NOMO-1 treated with dmso at 0.1 percent for 144 hours (cell line): ENCODE measurements around the gene SEMA4D.
"Not testable (repeated sequence)": the region's sequence is repeated elsewhere in the genome, so short reads cannot be mapped to it uniquely, and the experiment has no call there.

ENCODE experiments used
- DNase-seq: peaks from one replicate; lab custom pipeline; 2025; ENCODE audit not compliant: unreplicated experiment; lab: John Stamatoyannopoulos, UW

The SEMA4D gene

DNA sequence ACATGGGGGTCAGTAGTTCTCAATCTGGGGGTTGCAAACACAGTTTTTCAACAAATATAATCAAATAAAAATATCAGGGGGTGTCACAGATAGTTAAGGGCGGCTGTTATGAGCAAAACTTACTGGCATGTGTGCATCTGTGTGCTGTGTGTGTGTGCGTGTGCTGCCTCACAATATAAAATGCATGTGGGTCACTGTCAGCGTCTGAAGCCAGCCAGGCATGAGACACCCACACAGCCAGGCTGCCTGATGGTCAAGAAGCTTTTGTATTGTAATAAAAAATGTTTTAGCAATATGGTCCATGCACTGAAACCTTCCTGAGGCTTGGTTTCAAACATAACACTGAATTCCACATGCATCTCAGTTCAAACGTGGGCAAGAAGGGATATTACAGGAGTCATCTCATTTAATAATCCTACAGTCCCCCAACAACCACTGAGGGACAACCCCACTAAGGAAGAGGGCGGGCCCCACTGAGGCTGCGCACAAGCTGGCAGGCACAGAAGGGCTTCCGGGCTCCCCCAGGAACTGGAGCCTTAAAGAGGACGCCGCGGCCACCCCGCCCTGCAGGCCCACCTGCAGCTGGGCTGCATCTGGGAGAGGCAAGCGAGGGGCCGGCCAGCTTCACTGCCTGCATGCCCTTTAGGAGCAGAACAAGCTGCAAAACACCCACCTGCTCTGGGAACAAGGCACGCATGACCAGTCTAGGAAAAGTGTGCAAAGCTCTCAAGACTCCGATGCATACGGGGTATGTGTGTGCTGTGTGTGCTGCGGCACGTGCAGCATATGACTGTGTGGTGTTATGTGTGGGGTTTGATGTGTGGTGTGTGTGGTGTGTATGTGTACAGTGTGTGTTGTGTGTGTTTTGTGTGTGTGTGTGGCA is 14.1 kb downstream of the SEMA4D start:
- no peak for DNase-seq

DNA sequence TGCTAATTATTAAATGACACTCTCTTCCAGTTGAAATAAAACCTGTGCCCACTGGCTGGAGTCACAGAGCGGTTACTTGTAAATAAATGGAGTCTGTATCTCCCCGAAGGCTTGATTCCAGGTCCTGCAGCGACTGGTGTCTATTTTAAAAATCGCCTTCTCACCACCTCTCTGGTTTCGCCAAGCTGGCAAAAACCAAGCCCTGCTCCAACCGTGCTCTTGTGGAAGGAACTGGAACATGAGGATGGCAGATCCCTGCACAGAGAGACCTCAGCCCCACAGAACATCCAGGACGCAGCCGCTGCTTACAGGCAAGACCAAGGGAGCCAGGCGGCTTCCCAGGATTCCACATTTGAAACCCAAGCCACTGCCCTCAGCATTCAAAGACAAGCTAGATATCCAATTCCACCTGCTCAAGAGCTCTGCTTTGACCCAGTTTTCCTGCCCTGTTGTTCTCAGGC is 15.0 kb downstream of the SEMA4D start:
- DNase-seq, result no peak

DNA sequence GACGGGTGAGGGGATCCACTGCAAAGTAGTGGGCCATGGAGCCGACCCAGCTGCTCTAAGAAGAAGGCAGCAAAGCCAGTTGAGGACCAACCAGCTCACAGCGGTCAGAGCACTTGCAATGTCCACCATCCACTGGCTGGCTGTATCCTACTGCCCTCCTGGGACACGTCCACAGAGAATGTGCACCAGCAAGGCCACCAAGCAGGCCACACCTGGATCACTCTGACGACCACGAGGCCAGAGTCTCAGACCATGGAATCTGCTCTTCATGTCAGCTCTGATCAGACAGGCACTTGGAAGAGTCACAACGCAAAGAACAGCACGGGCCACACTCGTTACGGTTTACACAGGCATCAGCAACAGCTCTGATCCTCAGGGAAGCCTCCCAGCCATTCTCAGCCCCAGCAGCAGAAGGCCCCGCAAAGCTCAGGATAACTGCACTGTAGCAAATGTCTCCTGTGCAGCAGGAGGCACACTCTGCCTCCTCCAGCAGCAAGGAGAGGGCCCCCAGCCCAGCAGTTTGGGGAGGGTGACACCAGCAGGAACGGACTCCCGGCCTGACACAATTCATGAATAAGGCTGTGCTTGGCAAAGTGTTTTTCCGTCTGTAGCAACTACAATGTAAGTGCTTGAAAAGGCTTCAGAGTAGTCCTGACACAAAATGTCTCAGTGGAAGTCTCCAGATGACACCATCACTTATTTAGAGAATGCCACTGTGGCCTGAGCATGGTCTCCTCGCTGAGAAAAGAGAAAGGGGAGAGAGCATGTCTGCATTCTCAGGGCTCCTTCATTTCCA is 15.7 kb downstream of the SEMA4D start:
- no peak for DNase-seq

DNA sequence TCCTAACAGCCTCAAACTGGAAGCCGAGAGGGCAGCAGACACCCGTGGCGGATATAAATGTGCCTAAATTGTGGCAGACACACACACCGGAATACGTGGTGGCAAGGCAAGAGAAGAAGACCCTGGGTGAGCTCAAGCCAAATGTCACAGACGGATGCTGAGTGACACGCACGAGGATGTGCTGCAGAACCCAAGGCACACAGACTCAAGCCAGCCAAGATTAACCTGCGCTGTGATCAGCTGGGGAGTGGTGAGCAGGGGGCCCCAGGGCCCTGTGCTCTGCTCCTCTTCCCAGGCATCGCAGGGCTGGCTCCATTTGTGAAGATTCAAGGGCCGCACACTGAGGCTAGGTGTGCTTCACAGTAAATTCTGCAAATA is 16.4 kb downstream of the SEMA4D start:
- DNase-seq, result no peak

DNA sequence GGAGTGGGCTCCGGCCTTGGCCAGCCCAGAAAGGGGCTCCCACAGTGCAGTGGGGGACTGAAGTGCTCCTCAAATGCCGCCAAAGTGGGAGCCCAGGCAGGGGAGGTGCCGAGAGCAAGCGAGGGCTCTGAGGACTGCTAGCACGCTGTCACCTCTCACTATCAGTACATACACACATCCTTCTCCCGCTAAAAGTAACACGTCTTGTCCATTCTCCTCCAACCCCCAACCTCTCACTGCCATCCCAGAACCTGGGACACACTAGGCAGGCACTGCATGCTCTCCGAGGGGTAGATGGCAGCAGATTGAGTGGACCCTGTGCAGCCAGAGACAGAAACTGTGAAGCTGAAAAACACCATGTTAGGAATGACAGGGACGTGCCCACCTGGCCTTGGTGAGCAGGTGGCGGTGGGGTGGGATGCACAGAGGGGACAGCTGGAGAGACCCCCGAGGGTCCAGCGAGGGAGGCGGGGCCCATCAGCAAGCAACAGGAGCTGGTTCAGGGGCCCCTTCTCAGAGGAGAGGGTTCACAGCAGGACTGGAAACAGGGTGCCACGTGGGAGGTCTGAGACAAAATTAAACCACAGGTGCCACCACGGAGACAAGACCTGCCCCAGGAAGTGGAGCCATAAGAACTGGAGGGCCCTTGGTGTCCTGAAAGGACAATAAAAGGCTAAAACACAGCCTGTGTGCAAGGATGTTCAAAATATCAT is 16.9 kb downstream of the SEMA4D start:
- no peak for DNase-seq

DNA sequence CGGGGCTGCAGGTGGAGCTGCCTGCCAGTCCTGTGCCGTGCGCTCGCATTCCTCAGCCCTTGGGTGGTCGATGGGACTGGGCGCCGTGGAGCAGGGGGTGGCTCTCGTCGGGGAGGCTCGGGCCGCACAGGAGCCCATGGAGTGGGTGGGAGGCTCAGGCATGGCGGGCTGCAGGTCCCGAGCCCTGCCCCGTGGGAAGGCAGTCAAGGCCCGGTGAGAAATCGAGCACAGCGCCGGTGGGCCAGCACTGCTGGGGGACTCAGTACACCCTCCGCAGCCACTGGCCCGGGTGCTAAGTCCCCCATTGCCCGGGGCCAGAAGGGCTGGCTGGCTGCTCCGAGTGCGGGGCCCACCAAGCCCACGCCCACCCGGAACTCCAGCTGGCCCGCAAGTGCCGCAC is 17.5 kb downstream of the SEMA4D start:
- not testable (repeated sequence) for DNase-seq

DNA sequence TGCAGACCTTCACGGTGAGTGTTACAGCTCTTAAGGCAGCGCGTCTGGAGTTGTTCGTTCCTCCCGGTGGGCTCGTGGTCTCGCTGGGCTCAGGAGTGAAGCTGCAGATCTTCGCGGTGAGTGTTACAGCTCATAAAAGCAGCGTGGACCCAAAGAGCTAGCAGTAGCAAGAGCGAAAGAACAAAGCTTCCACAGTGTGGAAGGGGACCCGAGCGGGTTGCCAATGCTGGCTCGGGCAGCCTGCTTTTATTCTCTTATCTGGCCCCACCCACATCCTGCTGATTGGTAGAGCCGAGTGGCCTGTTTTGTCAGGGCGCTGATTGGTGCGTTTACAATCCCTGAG is 18.3 kb downstream of the SEMA4D start:
- not testable (repeated sequence) for DNase-seq

DNA sequence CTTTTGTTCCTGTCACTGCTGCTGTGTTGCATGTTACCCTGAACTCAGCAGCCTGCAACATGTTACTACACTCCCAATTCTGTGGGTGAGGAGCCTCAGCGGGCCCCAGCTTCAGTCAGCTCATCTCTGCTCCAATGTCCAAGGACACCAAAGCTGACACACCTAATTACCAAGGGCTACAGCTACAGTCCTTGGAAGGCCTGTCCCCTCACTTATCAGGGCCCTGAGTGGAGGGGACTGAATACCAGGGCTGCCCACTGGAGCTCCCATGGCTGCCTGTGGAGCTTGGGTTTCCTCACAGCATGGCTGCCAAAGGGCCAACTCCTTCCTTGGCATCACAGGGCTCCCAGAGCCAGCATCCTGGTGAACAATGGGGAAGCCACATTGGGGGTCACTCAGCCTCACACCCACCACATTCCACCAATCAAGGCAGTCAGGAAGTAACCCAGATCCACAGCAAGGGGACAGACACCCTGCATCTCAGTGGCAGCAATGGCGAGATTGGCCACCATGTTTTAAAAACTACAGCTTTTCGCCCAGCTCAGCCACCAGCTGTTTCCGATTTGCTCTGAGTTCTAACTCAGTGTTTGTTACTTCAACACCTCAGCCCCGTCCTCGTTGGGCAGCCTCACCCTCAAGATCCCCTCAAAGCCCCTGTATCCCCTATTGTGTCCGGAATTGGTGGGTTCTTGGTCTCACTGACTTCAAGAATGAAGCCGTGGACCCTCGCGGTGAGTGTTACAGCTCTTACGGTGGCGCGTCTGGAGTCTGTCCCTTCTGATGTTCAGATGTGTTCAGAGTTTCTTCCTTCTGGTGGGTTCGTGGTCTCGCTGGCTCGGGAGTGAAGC is 18.9 kb downstream of the SEMA4D start:
- DNase-seq, result no peak

DNA sequence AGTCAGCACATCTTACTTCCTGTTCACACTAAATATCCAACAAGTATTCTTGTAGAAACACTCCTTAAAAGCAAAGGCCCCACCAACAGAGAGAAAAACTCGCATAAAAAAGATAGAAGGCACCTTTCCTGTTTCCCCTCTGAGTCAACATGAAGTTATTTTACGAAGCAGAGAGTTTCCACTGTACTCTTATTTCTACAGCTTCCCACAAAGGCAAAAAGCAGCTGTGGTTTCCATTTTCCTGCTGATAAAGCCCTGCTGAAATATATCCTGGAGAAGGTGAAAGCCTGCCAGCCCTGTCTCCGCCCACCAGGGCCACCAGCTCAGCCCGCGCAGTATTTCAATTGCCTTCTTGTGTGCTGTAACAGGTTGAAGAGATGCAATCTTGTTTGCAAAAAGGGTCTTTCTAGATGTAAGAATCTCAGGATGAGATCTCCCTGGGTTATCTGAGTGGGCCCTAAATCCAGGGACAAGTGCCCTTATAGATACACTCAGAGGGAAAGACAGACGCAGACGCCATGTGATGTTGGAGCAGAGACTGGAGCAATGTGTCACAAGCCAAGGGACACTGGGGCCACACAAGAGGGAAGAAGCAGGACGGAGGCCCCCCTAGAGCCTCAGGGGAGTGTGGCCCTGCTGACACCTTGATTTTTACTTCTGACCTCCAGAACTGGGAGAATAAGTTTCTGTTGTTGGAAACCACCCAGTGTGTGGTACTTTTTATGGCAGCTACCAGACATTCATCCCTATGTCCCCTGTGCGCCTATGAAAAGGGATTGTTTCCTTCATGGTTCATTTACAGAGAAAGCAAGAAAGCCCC is 19.9 kb downstream of the SEMA4D start:
- DNase-seq, result no peak

DNA sequence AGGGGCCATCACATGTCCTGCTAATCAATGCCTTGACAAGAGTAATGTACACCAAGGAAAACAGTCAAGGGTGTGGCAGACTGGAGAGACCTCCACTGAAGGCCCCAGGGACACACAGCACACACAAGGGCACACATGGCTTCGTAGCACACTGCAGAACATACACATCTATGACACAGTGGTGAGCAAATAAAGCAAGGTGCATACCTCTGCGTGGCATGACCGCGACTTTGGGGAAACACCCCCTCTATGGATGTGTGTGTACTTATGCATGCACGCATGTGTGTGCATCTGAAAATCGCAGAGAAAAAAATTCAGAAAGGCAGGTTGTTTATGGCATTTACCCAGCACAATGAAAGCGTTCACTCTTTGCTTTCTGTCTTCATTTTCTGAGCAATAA is 20.5 kb downstream of the SEMA4D start:
- no peak for DNase-seq

DNA sequence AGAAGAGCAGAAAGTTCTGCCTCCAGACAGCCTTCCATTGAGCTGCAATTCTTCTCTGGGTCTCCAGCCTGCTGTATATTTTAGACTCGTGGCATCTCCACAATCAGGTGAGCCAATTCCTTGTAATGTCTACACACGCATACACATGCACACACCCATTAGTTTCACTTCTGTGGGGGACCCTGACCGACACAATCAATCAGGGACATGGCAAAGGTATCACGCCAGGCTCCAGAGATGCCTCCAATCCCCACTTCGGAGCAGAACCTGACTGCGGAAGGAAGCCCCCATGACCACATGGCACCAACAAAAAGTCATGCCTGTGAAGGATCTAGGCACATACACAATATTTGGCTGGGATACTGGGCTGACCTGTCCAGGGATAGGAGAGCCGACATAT is 21.4 kb downstream of the SEMA4D start:
- no peak for DNase-seq

DNA sequence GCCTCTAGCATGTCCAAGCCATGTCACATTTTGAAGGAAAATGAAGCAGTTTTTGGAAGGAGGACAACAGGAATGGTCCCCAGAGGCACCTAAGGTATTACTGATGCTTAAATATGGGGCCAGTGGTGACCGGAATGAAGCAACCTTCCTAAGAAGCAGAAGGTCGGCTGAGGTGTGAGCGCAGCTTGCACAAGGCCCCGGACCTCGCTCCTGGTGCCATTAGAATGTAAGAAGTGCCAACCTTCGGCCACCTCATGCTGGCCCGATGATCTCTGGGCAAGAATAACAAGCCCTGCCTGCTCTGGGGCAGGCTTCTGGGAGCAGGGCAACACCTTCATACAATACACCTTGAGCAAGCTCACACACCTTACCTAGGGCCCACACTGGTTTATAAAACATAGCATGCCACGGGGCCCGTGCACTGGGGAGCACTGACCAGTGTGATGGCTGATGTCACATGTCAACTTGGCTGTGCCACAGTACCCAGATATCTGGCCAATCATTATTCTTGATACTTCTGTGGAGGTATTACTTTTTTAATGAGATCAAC is 21.9 kb downstream of the SEMA4D start:
- DNase-seq, result no peak

DNA sequence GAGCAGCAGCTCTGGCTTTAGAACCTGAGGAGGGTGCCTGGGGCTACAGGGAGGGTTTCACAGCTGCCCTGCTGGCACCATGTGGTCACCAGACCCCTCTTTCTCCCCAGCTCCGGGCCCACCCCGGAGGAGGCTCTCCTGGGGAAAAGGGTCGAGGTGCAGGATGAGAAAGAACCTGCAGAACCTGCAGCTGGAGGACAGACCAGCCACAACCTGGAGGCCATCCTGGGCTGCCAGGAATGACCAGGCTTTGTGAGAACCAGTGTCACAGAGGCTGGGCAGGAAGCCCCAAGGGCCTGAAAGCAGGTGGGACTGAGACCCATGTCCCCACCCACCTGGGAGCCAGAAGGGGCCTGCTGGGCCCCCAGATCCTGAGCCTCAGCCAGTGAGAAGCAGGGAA is 23.0 kb downstream of the SEMA4D start:
- no peak for DNase-seq

DNA sequence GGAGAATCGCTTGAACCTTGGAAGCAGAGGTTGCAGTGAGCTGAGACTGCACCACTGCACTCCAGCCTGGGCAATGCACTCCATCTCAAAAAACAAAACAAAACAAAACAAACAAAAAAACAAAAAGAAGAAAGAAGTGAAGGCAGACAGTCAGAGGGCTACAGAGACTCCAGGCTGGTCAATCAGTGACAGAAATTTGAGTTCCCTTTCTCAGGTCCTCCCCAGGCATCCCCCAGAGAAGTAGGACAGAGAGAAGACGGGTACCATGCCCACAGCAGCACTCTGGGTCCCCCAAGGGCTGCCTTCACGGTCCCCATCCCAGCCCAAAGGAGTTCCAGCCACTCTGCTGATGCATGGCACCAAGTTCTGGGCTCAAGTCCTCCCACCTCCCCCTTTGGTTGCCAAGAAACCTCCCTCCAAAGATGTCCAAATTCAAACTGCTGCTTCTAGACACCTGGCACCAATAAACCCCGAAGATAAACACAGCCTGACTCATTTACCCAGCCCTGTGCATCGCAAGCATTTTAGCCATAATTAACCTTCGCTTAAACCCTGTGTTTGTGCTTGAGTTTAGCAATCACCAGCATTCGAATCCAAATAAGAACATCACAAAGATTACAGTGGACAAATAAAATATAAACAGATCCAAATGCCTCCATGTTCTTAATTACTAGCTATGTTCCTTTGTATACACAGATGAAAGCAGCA is 24.0 kb downstream of the SEMA4D start:
- DNase-seq, result no peak

DNA sequence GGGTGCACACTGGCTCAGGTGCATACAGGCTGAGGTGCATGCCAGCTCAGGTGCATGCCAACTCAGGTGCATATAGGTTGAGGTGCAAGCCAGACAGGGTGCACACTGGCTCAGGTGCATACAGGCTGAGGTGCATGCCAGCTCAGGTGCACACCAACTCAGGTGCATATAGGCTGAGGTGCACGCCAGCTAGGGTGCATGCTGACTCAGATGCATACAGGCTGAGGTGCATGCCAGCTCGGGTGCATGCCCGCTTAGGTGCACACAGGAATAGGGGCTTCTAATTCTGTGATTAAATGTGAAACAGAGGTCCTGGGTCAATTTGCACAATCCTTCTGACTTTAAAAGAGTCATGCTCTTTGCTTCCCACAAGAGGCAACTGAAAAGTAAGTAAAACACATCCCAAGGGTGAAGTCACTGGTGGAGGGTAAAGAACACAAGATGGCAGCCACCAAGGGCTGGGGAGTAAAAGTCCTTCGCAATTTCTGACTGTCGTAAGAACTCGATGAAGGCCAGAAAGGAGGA is 26.1 kb downstream of the SEMA4D start:
- not testable (repeated sequence) for DNase-seq

DNA sequence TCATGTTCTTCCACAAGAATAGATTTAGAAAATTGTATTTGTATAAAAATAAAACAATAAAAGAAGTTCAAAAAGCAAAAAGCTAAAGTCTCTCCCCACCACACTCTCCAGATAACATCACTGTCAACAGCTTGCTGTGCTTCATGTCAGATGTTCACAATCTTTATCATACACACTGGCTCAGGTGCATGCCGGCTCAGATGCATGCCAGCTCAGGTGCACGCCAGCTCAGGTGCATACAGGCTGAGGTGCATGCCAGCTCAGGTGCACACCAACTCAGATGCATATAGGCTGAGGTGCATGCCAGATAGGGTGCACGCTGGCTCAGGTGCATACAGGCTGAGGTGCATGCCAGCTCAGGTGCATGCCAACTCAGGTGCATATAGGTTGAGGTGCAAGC is 26.5 kb downstream of the SEMA4D start:
- no peak for DNase-seq

DNA sequence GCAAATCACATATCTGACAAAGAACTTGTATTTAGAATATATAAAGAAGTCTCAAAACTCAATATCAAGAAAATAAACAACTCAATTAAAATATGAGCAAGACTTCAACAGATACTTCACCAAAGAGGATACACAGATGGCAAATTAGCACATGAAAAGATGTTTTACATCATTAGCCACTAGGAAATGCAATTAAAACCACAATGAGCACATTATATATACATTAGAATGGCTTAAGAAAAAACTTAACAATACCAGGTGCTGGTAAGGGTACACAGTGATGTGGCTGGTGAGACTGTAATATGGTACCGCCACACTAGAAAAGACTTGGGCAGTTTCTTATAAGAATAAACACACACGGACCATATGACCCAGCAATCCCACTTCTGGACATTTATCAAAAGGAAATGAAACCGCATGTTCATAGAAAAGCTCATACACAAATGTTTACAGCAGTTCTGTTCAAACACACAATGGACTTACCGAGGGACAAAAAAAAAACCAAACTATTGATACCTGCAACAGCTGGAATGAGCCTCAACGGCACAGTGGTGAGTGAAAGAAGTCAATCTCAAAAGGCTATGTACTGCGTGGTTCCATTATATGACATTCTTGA is 27.6 kb downstream of the SEMA4D start:
- no peak for DNase-seq

DNA sequence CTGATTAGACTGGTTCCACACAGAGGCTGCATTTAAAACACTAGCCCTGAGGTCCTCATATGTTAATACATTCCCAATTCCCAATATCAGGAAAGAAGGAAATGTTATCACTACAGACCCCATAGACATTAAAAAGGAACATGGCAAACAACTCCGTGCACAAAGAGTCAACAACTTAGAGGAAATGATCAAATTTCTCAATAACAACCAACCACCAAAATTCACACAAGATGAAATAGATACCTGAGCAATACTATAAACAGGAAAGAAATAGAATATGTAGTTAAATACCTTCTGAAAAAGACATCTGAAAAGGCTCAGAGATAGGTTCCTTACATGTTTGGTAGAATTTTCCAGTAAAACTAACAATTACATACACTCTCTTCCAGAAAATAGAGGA is 28.9 kb downstream of the SEMA4D start:
- no peak for DNase-seq
